HG02884 (cell line): ENCODE results near the gene CWC27.
"Not testable (repeated sequence)": the region's sequence is repeated elsewhere in the genome, so short reads cannot be mapped to it uniquely, and the experiment has no call there.

Experiments
- ATAC-seq: cut with Tn5 transposase; IDR thresholded peaks from one replicate; pipeline ENCODE4 v1.9.1; 2021; ENCODE audit warnings: mild to moderate bottlenecking, moderate library complexity; ENCODE audit not compliant: unreplicated experiment

CWC27 gene

GRCh38 chr5:64914396-64914795, 145.7 kb downstream of the CWC27 start:
- ATAC-seq: no peak

GRCh38 chr5:64918083-64918482, 149.4 kb downstream of the CWC27 start:
- no peak for ATAC-seq

DNA sequence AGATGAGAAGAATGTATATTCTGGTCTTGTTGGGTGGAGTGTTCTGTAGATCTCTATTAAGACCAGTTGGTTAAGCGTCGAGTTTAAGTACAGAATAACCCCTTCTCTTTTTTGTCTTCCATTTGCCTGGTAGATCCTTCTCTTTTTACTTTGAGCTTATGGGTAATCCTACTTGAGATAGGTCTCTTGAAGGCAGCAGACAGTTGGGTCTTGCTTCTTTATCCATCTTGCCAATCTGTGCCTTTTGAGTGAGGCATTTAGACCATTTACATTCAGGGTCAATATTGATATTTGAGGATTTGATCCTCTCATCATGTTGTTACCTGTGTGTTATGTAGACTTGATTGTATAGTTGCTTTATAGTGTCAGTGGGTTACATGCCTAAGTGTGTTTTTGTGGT, 152.7 kb downstream of the CWC27 start:
- no peak for ATAC-seq

DNA sequence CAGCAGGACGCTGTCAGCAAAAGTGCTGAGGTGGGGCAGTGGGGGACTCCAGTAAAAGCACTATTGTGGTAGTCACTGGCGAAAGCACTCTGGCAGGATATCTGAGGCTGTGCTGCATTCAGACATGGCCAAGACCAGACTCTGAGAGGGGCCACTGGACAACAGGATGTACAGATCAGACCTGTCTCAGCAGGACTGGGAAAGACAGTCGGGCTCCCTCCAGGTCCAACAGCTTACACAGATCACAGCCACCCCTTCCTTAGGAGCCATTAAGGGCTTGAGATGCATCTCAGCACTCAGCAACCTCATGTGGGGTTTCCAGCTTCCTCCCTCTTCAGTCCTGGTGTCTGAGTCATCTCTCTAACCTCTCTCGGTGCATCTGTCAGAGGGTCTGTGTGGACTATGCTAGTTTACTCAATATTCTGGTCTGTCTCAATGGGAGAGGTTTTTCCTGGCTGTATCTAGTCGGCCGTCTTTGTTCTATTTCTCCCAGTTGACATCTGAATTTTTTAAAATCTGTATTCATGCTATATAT, 154.5 kb downstream of the CWC27 start:
- no peak for ATAC-seq

GRCh38 chr5:64925123-64925522, 156.4 kb downstream of the CWC27 start:
- ATAC-seq: no peak

DNA sequence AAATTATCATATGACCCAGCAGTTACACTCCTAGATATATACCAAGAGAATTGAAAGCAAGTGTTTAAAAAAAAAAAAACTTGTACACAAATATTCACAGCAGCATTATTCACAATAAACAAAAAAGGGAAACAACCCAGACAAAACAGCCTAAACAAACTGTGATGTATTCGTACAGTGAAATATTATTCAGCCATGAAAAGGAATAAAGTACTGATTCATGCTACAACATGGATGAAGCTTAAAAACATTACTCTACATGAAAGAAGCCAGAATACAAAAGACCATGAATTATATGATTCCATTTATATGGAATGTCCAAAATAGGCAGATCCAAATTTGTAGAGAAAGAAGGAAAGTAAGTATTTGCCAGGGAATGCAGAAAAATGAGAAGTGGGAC, 161.1 kb downstream of the CWC27 start:
- ATAC-seq: no peak

DNA sequence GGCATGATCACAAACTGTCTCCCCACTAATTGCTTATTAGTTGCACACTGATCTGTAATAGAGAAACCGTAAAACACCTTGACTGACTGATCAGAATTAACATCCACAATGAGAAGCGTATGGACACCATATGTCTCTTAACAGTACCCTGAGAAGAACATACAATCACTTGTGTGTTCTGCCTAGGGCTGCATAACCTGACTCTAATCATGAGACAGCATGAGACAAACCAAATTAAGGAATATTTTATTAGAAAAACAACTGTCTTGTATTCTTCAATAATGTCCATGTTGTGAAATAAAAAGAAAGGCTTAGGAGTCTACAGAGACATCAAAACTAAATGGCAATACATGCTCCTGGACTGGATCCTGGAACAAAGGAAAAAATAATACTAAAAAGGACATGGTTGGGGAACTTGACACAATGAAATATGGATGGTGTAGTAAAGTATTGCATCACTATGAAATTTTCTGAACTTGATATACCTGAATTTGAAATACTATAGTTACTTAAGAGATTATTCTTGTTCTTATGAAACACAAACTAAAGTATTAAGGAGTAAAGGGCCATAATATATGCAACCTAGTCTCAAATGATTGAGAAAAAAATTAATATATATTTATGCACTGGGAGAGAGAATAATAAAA, 162.1 kb downstream of the CWC27 start:
- no peak for ATAC-seq

DNA sequence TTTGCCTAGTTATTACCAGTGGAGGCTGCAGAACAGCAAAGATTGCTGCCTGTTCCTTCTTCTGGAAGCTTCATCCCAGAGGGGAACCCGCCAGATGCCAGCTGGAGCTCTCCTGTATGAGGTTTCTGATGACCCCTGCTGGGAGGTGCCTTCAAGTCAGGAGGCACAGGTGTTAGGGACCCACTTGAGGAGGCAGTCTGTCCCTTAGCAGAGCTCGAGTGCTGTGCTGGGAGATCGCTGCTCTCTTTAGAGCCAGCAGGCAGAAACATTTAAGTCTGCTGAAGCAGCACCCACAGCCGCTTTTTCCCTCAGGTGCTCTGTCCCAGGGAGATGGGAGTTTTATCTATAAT, 170.7 kb downstream of the CWC27 start:
- ATAC-seq: not testable (repeated sequence)

DNA sequence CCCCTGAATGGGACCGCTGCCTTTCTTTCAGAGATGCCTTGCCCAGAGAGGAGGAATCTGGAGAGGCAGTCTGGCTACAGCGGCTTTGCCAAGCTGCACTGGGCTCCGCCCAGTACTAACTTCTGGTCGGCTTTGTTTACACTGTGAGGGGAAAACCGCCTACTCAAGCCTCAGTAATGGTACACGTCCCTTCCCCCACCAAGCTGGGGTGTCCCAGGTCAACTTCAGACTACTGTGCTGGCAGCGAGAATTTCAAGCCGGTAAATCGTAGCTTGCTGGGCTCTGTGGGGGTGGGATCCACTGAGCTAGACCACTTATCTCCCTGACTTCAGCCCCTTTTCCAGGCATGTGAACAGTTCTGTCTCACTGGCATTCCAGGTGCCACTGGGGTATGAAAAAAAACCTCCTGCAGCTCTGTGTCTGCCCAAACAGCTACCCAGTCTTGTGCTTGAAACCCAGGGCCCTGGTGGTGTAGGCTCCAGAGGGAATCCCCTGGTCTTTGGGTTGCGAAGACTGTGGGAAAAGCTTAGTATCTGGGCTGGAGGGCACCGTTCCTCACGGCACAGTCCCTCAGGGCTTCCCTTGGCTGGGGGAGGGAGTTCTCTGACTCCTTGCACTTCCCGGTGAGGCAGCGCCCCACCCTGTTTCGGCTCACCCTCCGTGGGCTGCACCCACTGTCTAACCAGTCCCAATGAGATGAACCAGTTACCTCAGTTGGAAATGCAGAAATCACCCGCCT, 171.2 kb downstream of the CWC27 start:
- no peak for ATAC-seq

DNA sequence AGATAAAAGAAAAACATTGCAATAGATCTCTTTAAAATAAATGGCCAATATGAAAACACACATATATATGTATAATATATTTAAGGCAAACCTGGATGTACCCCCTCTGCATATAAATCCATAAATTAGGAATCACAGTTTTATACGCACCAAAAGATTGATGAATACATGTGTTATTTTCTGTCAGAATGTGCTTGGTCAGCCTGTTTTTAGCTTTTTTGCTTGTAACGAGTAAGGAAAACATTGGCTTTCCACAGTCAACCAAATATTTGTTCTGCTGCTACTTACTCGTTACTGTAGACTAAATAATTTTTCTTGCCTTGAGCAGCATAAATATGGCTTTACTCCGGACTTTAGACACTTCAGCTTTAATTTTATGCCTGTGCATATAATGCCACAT, 173.7 kb downstream of the CWC27 start:
- ATAC-seq: no peak

DNA sequence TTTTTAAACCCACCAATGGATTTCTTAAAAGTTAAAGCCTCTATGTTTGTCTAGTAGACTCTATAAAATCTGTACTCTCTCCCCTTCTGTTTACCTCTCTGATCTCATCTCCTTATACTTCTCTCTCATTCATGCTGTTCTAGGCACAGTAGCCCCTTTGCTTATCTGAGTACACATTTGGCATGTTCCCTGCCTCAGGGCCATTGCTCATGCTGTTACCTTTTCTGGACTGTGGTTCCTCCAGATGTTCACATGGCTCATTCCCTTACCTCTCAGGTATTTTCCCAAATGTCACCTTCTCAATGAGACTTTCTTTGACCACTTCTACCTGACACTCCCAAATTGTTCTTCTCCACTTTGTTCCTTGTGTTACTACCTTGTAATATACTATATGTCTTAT, 176.1 kb downstream of the CWC27 start:
- no peak for ATAC-seq

DNA sequence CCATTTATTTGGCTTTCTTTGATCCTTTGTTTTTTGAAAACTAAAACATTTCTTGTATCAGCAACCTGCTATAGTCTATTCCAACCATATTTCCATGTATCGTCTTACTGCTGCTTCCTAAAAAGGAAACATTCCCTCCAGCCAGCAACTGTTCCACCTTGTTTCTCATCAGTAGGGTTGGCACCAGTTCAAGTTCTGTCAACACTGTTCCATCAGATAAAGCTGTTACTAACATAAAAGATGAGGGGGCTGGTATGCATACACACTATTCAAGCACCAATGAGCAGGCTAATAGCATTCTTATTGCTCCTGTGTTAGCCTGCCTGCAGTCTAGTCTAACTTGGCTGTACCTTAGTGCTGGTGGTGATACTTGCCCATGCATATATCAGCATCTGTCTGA, 178.3 kb downstream of the CWC27 start:
- no peak for ATAC-seq

- ATAC-seq: no peak
Observed at GRCh38 chr5:64947801-64948200, 179.1 kb downstream of the CWC27 start.

DNA sequence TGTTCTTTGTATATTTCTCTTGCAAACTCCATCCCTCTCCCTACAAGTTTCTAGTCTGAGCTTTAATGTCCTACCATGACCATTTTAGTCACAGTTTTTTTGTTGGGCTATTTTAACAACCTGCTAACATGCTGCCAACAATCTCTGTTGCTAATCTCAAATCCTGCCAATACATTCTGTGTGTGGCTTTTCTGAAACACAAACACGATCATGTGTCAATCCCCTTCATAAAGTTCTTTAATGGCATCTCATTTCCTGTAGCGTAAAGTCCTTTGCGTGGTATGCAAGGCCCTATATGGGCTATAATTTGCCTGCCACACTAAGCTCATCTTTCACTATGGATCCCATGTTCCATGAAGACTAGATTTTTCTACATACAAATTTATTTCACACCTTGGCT, 180.6 kb downstream of the CWC27 start:
- ATAC-seq: no peak

DNA sequence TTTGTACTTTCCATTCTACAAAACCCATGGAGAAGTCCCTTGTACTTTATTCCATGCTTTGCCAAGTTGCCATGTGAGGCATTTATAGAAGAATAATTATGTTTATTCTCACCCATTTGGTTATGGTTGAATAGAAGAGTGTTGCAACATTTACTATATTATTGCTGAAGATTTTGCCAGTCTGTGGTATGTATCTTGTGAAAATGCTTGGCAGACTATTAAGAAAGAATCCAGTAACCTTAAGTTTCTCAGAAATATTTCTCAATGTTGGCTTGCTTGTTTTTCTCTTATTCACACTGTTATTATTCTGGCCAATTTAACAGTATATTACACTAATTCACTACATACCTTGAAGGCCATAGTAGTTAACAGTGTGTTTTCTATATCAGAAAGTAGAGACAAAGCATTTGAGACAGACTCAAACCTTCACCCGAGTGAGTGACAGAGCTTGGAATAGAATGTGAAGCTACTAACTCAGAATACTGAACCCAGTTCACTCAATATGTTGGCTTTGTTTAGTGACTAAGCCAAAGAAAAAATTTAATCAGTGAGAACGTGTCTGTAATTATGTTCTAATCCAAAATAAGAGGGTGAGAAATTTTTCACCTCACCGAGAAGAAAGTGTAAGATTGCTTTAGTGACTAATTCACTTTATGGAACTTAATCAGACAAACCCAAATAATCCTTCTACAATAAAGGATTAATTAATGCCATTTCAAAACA, 184.4 kb downstream of the CWC27 start:
- ATAC-seq: no peak

- no peak for ATAC-seq
Observed at GRCh38 chr5:64954518-64954917, 185.8 kb downstream of the CWC27 start.

DNA sequence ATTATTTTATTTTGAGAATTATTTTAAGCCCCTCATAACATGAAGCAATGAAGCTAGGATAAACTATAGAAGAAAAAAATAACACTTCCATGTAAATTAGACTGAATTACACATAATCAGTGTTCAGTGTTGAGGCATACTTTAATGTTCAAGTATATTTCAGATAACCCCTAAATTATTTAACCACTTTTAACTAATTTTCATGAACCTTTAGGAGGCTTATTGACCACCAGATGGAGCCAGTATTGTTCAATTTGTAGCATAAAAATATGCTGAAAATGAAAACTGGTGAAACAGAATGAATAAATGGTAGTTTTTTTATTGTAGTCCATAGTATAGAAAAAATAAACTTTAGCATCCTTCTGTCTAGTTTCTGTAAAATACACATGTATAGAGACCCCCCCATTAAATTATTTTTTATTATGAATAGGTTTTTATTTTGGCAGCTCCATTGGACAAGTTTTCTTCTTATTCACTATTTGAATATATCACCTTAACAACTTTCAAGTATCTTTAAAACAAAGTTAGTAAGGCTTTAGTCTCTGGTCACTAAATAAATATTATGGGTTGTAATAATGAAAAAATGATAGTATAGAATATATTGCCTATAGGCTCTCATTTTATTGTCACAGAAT, 190.1 kb downstream of the CWC27 start:
- no peak for ATAC-seq

- no peak for ATAC-seq
Observed at GRCh38 chr5:64963278-64963677, 194.5 kb downstream of the CWC27 start.

GRCh38 chr5:64968591-64969110, 199.9 kb downstream of the CWC27 start:
- ATAC-seq: no peak

DNA sequence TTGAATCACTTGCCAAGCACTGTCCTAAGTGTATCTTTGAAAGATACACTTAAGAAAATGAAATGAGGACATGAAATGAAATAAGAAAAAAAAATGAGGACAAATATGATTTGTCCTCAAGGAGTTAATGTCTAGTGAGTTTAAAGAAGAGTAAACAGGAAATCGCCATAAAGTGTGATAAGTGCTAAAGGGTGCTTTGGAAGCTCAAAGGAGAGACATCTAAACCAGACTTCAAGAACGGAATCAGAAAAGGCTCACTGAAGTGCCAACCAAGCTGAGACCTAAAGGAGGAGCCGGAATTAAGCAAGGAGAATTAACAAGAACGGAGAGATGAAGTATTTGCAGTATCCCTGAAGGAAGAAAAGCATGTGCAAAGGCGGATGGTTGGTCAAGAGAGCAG, 200.8 kb downstream of the CWC27 start:
- no peak for ATAC-seq

DNA sequence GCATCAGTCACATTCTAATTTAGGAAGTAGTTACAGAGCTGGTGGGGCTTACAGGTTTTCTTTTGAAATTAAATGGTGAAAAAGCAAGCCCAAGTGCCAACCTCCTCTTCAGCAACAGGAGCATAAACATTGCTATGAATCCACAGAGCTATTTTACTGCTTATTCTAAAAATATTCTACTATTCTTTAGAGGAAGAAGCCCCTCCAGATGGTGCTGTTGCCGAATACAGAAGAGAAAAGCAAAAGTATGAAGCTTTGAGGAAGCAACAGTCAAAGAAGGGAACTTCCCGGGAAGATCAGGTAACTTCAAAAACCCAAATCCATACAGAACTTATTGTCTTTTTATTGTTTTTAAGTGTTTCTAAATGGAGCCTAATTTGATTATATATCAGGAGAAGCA, 202.8 kb downstream of the CWC27 start:
- no peak for ATAC-seq
